K562 (cell line): ENCODE data around the gene ZNF385C. TPM values are rescaled to one million over a fixed set of nuclear protein-coding genes. Genes with fewer than 3 reads are reported as not detected.

Experiments used
- ARID3B ChIP-seq: fragments of 250-450 bp; sonication (Bioruptor Pico); IDR thresholded peaks from 2 replicates; pipeline ENCODE4 v1.4.0; 2020; ENCODE audit warnings: borderline replicate concordance
- C11orf30 ChIP-seq: fragments of 450-650 bp; IDR thresholded peaks from 2 replicates; pipeline ENCODE4 v1.6.1; 2016; ENCODE audit warnings: low read depth, mild to moderate bottlenecking
- DPF2 ChIP-seq: fragments of 450-650 bp; IDR thresholded peaks from 2 replicates; pipeline ENCODE4 v1.6.1; 2016
- EP400 ChIP-seq: fragments of 450-650 bp; IDR thresholded peaks from 2 replicates; pipeline ENCODE4 v1.6.1; 2017; ENCODE audit warnings: antibody characterized with exemption, mild to moderate bottlenecking, moderate library complexity
- FOXK2 ChIP-seq, 2 experiments: fragments of 450-650 bp; IDR thresholded peaks in 1 of 2; conservative IDR thresholded peaks in 1 of 2; 2 replicates each; pipeline ENCODE4 v1.6.1; 2016; ENCODE audit warnings: low read depth in 2 of 2, mild to moderate bottlenecking in 1 of 2
- MEF2A ChIP-seq: IDR thresholded peaks from 2 replicates; pipeline ENCODE4 v1.6.1; 2011; ENCODE audit warnings: low read depth, mild to moderate bottlenecking, low read length, moderate library complexity; ENCODE audit not compliant: control insufficient read depth
- MEF2D ChIP-seq: conservative IDR thresholded peaks from 2 replicates; pipeline ENCODE4 v1.6.1; 2016; ENCODE audit warnings: low read depth, missing genetic modification characterization, missing compliant biosample characterization
- NR2C1 ChIP-seq, 2 experiments: fragments of 450-650 bp; IDR thresholded peaks; 2 replicates each; pipeline ENCODE4 v1.6.1; 2017; ENCODE audit warnings: mild to moderate bottlenecking in 2 of 2, antibody characterized with exemption in 1 of 2, inconsistent platforms in 1 of 2, missing compliant biosample characterization in 1 of 2, missing genetic modification characterization in 1 of 2
- RAD21 ChIP-seq, 2 experiments: fragments of 250-450 bp in 1 of 2; fragments of 450-650 bp in 1 of 2; sonication (Bioruptor Pico) in 1 of 2; formaldehyde crosslinking in 1 of 2; IDR thresholded peaks in 1 of 2; conservative IDR thresholded peaks in 1 of 2; 2 replicates each; pipeline versions ENCODE4 v1.4.0 to v1.8.0; 2020 to 2022; ENCODE audit warnings: mild to moderate bottlenecking in 2 of 2, moderate library complexity in 1 of 2
- REST ChIP-seq, 2 experiments: fragments of 450-650 bp; formaldehyde crosslinking in 1 of 2; IDR thresholded peaks; 2 replicates each; pipeline versions ENCODE4 v1.4.0 to v1.6.1; 2014 to 2020; ENCODE audit warnings: mild to moderate bottlenecking in 2 of 2, borderline replicate concordance in 1 of 2, low read depth in 1 of 2
- SOX6 ChIP-seq: fragments of 450-650 bp; IDR thresholded peaks from 2 replicates; pipeline ENCODE4 v1.6.1; 2014; ENCODE audit warnings: mild to moderate bottlenecking
- TCF3 ChIP-seq: sonication (generic); formaldehyde crosslinking; IDR thresholded peaks from 2 replicates; pipeline ENCODE4 v1.4.0; 2020; ENCODE audit warnings: mild to moderate bottlenecking, missing genetic modification reagents
- TFAP4 ChIP-seq: sonication (generic); formaldehyde crosslinking; IDR thresholded peaks from 2 replicates; pipeline ENCODE4 v1.8.0; 2022; ENCODE audit warnings: missing genetic modification reagents, mild to moderate bottlenecking, moderate library complexity, borderline replicate concordance
- USF1 ChIP-seq: sonication (generic); formaldehyde crosslinking; IDR thresholded peaks from 2 replicates; pipeline ENCODE4 v1.9.0; 2022; ENCODE audit warnings: mild to moderate bottlenecking, missing genetic modification reagents
- polyA plus RNA-seq, 8 experiments: library from polyadenylated mRNA; depleted of rRNA in 4 of 8; stranded (reverse) in 5 of 8; unstranded in 3 of 8; fragments of >200 nt; fragmentation: Nextera tagmentation in 2 of 8; fragmentation: Illumina TruSeq in 1 of 8; extraction: Ambion mirVana in 2 of 8; extraction: Trizol in 1 of 8; gene quantifications; 2 replicates each; pipeline versions ENCODE4 v1.2.1 to v1.2.3, GENCODE V29; 2011 to 2014; ENCODE audit warnings: inconsistent platforms in 1 of 8, missing spikeins in 1 of 8
- total RNA-seq, 7 experiments: library from RNA; depleted of rRNA in 6 of 7; stranded (reverse); fragments of >200 nt in 6 of 7; fragmentation: Illumina TruSeq in 2 of 7; extraction: Trizol in 2 of 7; gene quantifications; 2 replicates each; pipeline versions ENCODE4 v1.2.1 to v1.2.3, GENCODE V29; 2011 to 2021; ENCODE audit warnings: low replicate concordance in 1 of 7

ZNF385C gene
- total and polyA plus RNA-seq, 9 of the 15 experiments (the other 6 are each of a cell fraction or from before 2014, with no cell fraction given) = 0.03 to 0.35 (median 0.18) TPM; not detected in 1

GRCh38 chr17:42078396-42079043 is 19.8 kb downstream of the ZNF385C start (continued):
- TF ChIP-seq RAD21 (CRISPR knock-in tag; conservative IDR thresholded peaks at IDR 0.05 in 1 of 2, IDR thresholded peaks at IDR 0.05 in 1 of 2) = peak in 1 of 2 experiments; percentile 26; a peak in 1 of 4 replicates
- TF ChIP-seq USF1 (CRISPR knock-in tag) = peak; percentile 45
- TF ChIP-seq ARID3B (CRISPR knock-in tag) = no peak
- TF ChIP-seq TFAP4 (CRISPR knock-in tag) = peak; percentile 53; the same call in 1 of the 2 replicates
- TF ChIP-seq MEF2A = peak; percentile 53; the same call in 1 of the 2 replicates
- TF ChIP-seq MEF2D (tag) = peak; percentile 86
- TF ChIP-seq TCF3 (CRISPR knock-in tag) = 0 out of 2 replicates have a peak, but pooled peaks have one; percentile 27
- TF ChIP-seq NR2C1 (IDR thresholded peaks at IDR 0.05) = 0 out of 2 replicates have a peak, but pooled peaks have one; percentile 41
- 0 out of 2 replicates have a peak, but pooled peaks have one; percentile 49 for TF ChIP-seq NR2C1 (tag; IDR thresholded peaks at IDR 0.05)
- peak; percentile 95 for TF ChIP-seq SOX6
- TF ChIP-seq C11orf30 = peak; percentile 92
- TF ChIP-seq REST (IDR thresholded peaks at IDR 0.05; ENCODE audit: borderline replicate concordance) = peak; percentile 43; the same call in 1 of the 2 replicates
- no peak for TF ChIP-seq REST (CRISPR knock-in tag; IDR thresholded peaks at IDR 0.05; ENCODE audit: low read depth)
- TF ChIP-seq DPF2 = peak; percentile 35; the same call in 1 of the 2 replicates
- TF ChIP-seq EP400 = 0 out of 2 replicates have a peak, but pooled peaks have one; percentile 32
- TF ChIP-seq FOXK2 (conservative IDR thresholded peaks at IDR 0.05 in 1 of 2, IDR thresholded peaks at IDR 0.05 in 1 of 2; ENCODE audit: low read depth in 2 of 2) = 0 out of 4 replicates have a peak, but pooled peaks of 1 of the 2 experiments have one; percentile 17
